CD14-positive monocyte (primary cell): ENCODE results near the gene ZNRF1. TPM values are rescaled to one million over a fixed set of nuclear protein-coding genes. Genes with fewer than 3 reads are reported as not detected.

ENCODE experiments used
- DNase-seq, 3 donors: peaks; one replicate each; pipeline ENCODE4 v3.0.0-alpha.2; 2011 to 2022
- H2AFZ ChIP-seq: 2 replicates; pipeline ENCODE4 v1.6.0; 2012; ENCODE audit warnings: mild to moderate bottlenecking, low read depth, low read length, inconsistent platforms; ENCODE audit not compliant: insufficient read depth, poor library complexity, severe bottlenecking
- H3K27ac ChIP-seq, 2 donors: 1 replicate in 1 of 2; 2 replicates in 1 of 2; pipeline ENCODE4 v1.5.1; 2012 to 2013; ENCODE audit warnings: low read length in 2 of 2, control low read depth in 1 of 2, inconsistent platforms in 1 of 2, low read depth in 1 of 2, mild to moderate bottlenecking in 1 of 2
- H3K27me3 ChIP-seq, 2 donors: one replicate each; pipeline versions ENCODE4 v1.6.0 to v1.6.1; 2011 to 2013; ENCODE audit warnings: low read length in 2 of 2; ENCODE audit not compliant: control insufficient read depth in 2 of 2, insufficient read depth in 2 of 2
- H3K36me3 ChIP-seq, 2 donors: replicated peaks in 1 of 2; 1 replicate in 1 of 2; 2 replicates in 1 of 2; pipeline versions ENCODE4 v1.5.1 to v1.6.1; 2012 to 2013; ENCODE audit warnings: low read length in 2 of 2, control low read depth in 1 of 2, inconsistent platforms in 1 of 2, mild to moderate bottlenecking in 1 of 2; ENCODE audit not compliant: insufficient read depth in 2 of 2, control insufficient read depth in 1 of 2
- H3K4me1 ChIP-seq, 2 donors: 1 replicate in 1 of 2; 2 replicates in 1 of 2; pipeline versions ENCODE4 v1.5.1 to v1.6.1; 2012 to 2013; ENCODE audit warnings: low read length in 2 of 2, control low read depth in 1 of 2, inconsistent platforms in 1 of 2, mild to moderate bottlenecking in 1 of 2, moderate library complexity in 1 of 2; ENCODE audit not compliant: insufficient read depth in 2 of 2, control insufficient read depth in 1 of 2
- H3K4me2 ChIP-seq: replicated peaks from 2 replicates; pipeline ENCODE3; 2012; ENCODE audit warnings: low read length, moderate library complexity, mild to moderate bottlenecking; ENCODE audit not compliant: poor library complexity, severe bottlenecking; ENCODE audit errors: extremely low read depth
- H3K4me3 ChIP-seq, 3 experiments: fragments of 200-600 bp in 1 of 3; sonication (generic) in 1 of 3; replicated peaks in 1 of 3; 1 replicate in 2 of 3; 2 replicates in 1 of 3; pipeline ENCODE4 v1.5.1; 2011 to 2013; ENCODE audit warnings: low read length in 3 of 3, mild to moderate bottlenecking in 3 of 3, control low read depth in 2 of 3, low read depth in 2 of 3, inconsistent platforms in 1 of 3, moderate library complexity in 1 of 3
- H3K79me2 ChIP-seq: 2 replicates; pipeline ENCODE4 v1.6.0; 2012; ENCODE audit warnings: mild to moderate bottlenecking, control low read depth, inconsistent platforms, low read length, moderate library complexity; ENCODE audit not compliant: insufficient read depth
- H3K9ac ChIP-seq: 2 replicates; pipeline ENCODE4 v1.6.0; 2017; ENCODE audit warnings: low read length, mild to moderate bottlenecking; ENCODE audit not compliant: insufficient read depth, poor library complexity, severe bottlenecking
- H3K9me3 ChIP-seq, 2 donors: replicated peaks in 1 of 2; 1 replicate in 1 of 2; 2 replicates in 1 of 2; pipeline versions ENCODE4 v1.5.1 to v1.6.1; 2012 to 2013; ENCODE audit warnings: low read length in 2 of 2, control low read depth in 1 of 2; ENCODE audit not compliant: control insufficient read depth in 1 of 2, insufficient read depth in 1 of 2
- H4K20me1 ChIP-seq: 2 replicates; pipeline ENCODE4 v1.6.0; 2012; ENCODE audit warnings: mild to moderate bottlenecking, low read length, control low read depth, moderate library complexity; ENCODE audit not compliant: insufficient read depth
- H3K27ac Mint-ChIP-seq, 7 donors: one replicate each; pipeline ENCODE4 v1.8.0; 2020; ENCODE audit warnings: mild to moderate bottlenecking in 7 of 7, mixed read lengths in 7 of 7, moderate library complexity in 6 of 7, inconsistent platforms in 2 of 7
- H3K27me3 Mint-ChIP-seq, 3 donors: one replicate each; pipeline ENCODE4 v1.8.0; 2021 to 2022; ENCODE audit warnings: low read depth in 3 of 3, mild to moderate bottlenecking in 3 of 3, mixed read lengths in 3 of 3, moderate library complexity in 3 of 3, inconsistent platforms in 1 of 3
- H3K36me3 Mint-ChIP-seq, 2 donors: one replicate each; pipeline ENCODE4 v1.8.0; 2020; ENCODE audit warnings: mixed read lengths in 2 of 2, inconsistent platforms in 1 of 2, mild to moderate bottlenecking in 1 of 2
- H3K4me1 Mint-ChIP-seq: one replicate; pipeline ENCODE4 v1.8.0; 2020; ENCODE audit warnings: mild to moderate bottlenecking, mixed read lengths
- H3K4me3 Mint-ChIP-seq, 2 donors: one replicate each; pipeline ENCODE4 v1.8.0; 2020; ENCODE audit warnings: mild to moderate bottlenecking in 2 of 2, mixed read lengths in 2 of 2, moderate library complexity in 1 of 2
- H3K9me3 Mint-ChIP-seq, 7 donors: one replicate each; pipeline ENCODE4 v1.8.0; 2020 to 2022; ENCODE audit warnings: mixed read lengths in 7 of 7, mild to moderate bottlenecking in 6 of 7, moderate library complexity in 6 of 7, inconsistent platforms in 2 of 7
- WGBS: methylation state at CpG from one replicate; pipeline ENCODE4 v1.1.5; 2013; ENCODE audit warnings: missing lambda C conversion rate; ENCODE audit not compliant: insufficient coverage; 5-methylcytosine and 5-hydroxymethylcytosine counted together
- intact Hi-C, 2 donors: fragments of 100-400 bp; cut with micrococcal nuclease; formaldehyde crosslinking; loops; one replicate each; pipeline versions ENCODE4 v1.15.0 to v1.15.1; 2023
- polyA plus RNA-seq, 3 donors: library from polyadenylated mRNA; depleted of rRNA in 1 of 3; unstranded in 2 of 3; stranded (reverse) in 1 of 3; fragments of 300-500 nt in 2 of 3; fragments of >200 nt in 1 of 3; fragmentation: Illumina TruSeq in 2 of 3; gene quantifications; 1 replicate in 2 of 3; 2 replicates in 1 of 3; pipeline ENCODE4 v1.2.3, GENCODE V29; 2012 to 2021
- TF ChIP-seq, protein P1 (sequence below): fragments of 200-600 bp; IDR thresholded peaks from one replicate; pipeline ENCODE4 v1.8.0; 2022; ENCODE audit warnings: antibody characterized with exemption, mild to moderate bottlenecking

Gene ZNRF1
- polyA plus RNA-seq, 3 donors: 1.9 to 5.3 (median 4.3) TPM

GRCh38 chr16:75085556-75085955 is 86.7 kb downstream of the ZNRF1 start:
- Mint-ChIP-seq H3K36me3 (peaks cover 7 to 11% of the 10 kb centered on the region in 2 donors), H3K4me3 (no peak overlapping the region), H3K4me1 (peaks cover 40% of the 10 kb centered on the region), H3K27ac (no peak overlapping the region), H3K27me3 (peaks cover 0 to 2% (median 0%) of the 10 kb centered on the region in 3 donors), H3K9me3 (peaks cover 0 to 2% (median 0%) of the 10 kb centered on the region in 7 donors)
- H3K36me3 ChIP-seq: no peaks in the 10 kb centered on the region
- no peak overlapping the region for H3K9ac ChIP-seq
- intact Hi-C loops: no loop called here
- peaks cover 21 to 22% of the 10 kb centered on the region in 2 donors for H3K4me1 ChIP-seq
- no peak for DNase-seq
- no peak overlapping the region for H3K27ac ChIP-seq
- H3K4me3 ChIP-seq: no peak overlapping the region
- H2AFZ ChIP-seq: no peak overlapping the region
- H3K4me2 ChIP-seq: no peak overlapping the region
- TF ChIP-seq, protein P1, sequence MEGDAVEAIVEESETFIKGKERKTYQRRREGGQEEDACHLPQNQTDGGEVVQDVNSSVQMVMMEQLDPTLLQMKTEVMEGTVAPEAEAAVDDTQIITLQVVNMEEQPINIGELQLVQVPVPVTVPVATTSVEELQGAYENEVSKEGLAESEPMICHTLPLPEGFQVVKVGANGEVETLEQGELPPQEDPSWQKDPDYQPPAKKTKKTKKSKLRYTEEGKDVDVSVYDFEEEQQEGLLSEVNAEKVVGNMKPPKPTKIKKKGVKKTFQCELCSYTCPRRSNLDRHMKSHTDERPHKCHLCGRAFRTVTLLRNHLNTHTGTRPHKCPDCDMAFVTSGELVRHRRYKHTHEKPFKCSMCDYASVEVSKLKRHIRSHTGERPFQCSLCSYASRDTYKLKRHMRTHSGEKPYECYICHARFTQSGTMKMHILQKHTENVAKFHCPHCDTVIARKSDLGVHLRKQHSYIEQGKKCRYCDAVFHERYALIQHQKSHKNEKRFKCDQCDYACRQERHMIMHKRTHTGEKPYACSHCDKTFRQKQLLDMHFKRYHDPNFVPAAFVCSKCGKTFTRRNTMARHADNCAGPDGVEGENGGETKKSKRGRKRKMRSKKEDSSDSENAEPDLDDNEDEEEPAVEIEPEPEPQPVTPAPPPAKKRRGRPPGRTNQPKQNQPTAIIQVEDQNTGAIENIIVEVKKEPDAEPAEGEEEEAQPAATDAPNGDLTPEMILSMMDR: no peak
- WGBS: 100% methylated on average over 2 of the region's 4 CpGs
- no peaks in the 10 kb centered on the region for H3K27me3 ChIP-seq
- H3K9me3 ChIP-seq: no peaks in the 10 kb centered on the region
- H4K20me1 ChIP-seq: peaks cover 6% of the 10 kb centered on the region
- peaks cover 31% of the 10 kb centered on the region for H3K79me2 ChIP-seq

GRCh38 chr16:75086281-75086680 is 87.5 kb downstream of the ZNRF1 start:
- Mint-ChIP-seq H3K27me3 (peaks cover 0 to 2% (median 0%) of the 10 kb centered on the region in 3 donors), H3K36me3 (peaks cover 7 to 11% of the 10 kb centered on the region in 2 donors), H3K27ac (no peak overlapping the region), H3K4me3 (no peak overlapping the region), H3K4me1 (peaks cover 38% of the 10 kb centered on the region), H3K9me3 (peaks cover 0 to 2% (median 0%) of the 10 kb centered on the region in 7 donors)
- Histone ChIP-seq H3K9me3 (no peaks in the 10 kb centered on the region), H4K20me1 (peaks cover 6% of the 10 kb centered on the region), H3K79me2 (peaks cover 30% of the 10 kb centered on the region), H3K36me3 (no peaks in the 10 kb centered on the region), H2AFZ (no peak overlapping the region), H3K9ac (no peak overlapping the region), H3K4me1 (peaks cover 21 to 22% of the 10 kb centered on the region in 2 donors), H3K4me2 (no peak overlapping the region), H3K27me3 (no peaks in the 10 kb centered on the region), H3K27ac (no peak overlapping the region), H3K4me3 (no peak overlapping the region)
- intact Hi-C loops: no loop called here
- DNase-seq: no peak
- WGBS: no CpG with 5 or more reads among the region's 1 CpG
- TF ChIP-seq, protein P1: no peak
